DMS79 treated with DMSO at 0.1 percent for 48 hours (cell line): ENCODE results near the gene KIF17.
A peak's percentile ranks its signal among the peaks of the same experiment; 100 is the strongest.

Experiments used
- DNase-seq: peaks from one replicate; lab custom pipeline; 2025; lab: John Stamatoyannopoulos, UW

Gene KIF17

GRCh38 chr1:20710469-20711284 lies 7.1 kb downstream of the KIF17 start:
- peak; percentile 31 for DNase-seq

GRCh38 chr1:20709868-20710267 lies 7.9 kb downstream of the KIF17 start:
- DNase-seq = no peak

GRCh38 chr1:20708891-20709290 lies 8.9 kb downstream of the KIF17 start:
- DNase-seq = no peak

- no peak for DNase-seq
Measured at GRCh38 chr1:20708057-20708456, 9.8 kb downstream of the KIF17 start.

- DNase-seq = no peak
Measured at GRCh38 chr1:20706841-20707240, 11.0 kb downstream of the KIF17 start.

- DNase-seq = no peak
Measured at GRCh38 chr1:20705203-20705755, 12.5 kb downstream of the KIF17 start.

GRCh38 chr1:20704390-20705202 lies 13.2 kb downstream of the KIF17 start:
- DNase-seq = no peak

- no peak for DNase-seq
Measured at GRCh38 chr1:20703124-20703756, 14.6 kb downstream of the KIF17 start.

GRCh38 chr1:20702416-20702815 lies 15.4 kb downstream of the KIF17 start:
- no peak for DNase-seq

GRCh38 chr1:20701847-20702246 lies 16.0 kb downstream of the KIF17 start:
- DNase-seq = no peak

- DNase-seq = no peak
Measured at GRCh38 chr1:20701446-20701845, 16.4 kb downstream of the KIF17 start.

- no peak for DNase-seq
Measured at GRCh38 chr1:20700636-20701215, 17.1 kb downstream of the KIF17 start.

GRCh38 chr1:20699558-20699957 lies 18.2 kb downstream of the KIF17 start:
- DNase-seq = no peak

GRCh38 chr1:20698195-20698910 lies 19.5 kb downstream of the KIF17 start:
- DNase-seq = no peak

GRCh38 chr1:20697563-20697962 lies 20.2 kb downstream of the KIF17 start:
- peak; percentile 56 for DNase-seq

GRCh38 chr1:20696397-20697333 lies 21.1 kb downstream of the KIF17 start:
- DNase-seq = peak; percentile 95

GRCh38 chr1:20695515-20695914 lies 22.3 kb downstream of the KIF17 start:
- DNase-seq = no peak

GRCh38 chr1:20693623-20694022 lies 24.2 kb downstream of the KIF17 start:
- no peak for DNase-seq

- no peak for DNase-seq
Measured at GRCh38 chr1:20691872-20692271, 25.9 kb downstream of the KIF17 start.

- no peak for DNase-seq
Measured at GRCh38 chr1:20689645-20690056, 28.2 kb downstream of the KIF17 start.
